ENCODE results near the gene KNTC1.

The KNTC1 gene

GRCh38 chr12:122669397-122670070, 142.5 kb downstream of the KNTC1 start:
- H3K4me3 ChIP-seq (ENCODE audit: low read depth, low read length), result no peak overlapping the region
- no peak for TF ChIP-seq CTCF (IDR thresholded peaks at IDR 0.05; ENCODE audit: insufficient read depth, low read depth, low read length, missing control alignments)
- no peak for DNase-seq (ENCODE audit: low read depth)

- no peak overlapping the region for H3K4me3 ChIP-seq (ENCODE audit: low read depth, low read length)
- no peak for DNase-seq (ENCODE audit: low read depth)
- no peak for TF ChIP-seq CTCF (IDR thresholded peaks at IDR 0.05; ENCODE audit: insufficient read depth, low read depth, low read length, missing control alignments)
Measured at GRCh38 chr12:122672515-122672914, 145.5 kb downstream of the KNTC1 start.

Measured in GM12865 (cell line).